Renal pelvis (tissue), 3 donors: ENCODE measurements around the gene HMGN3. TPM values are rescaled to one million over a fixed set of nuclear protein-coding genes. Genes with fewer than 3 reads are reported as not detected.

Experiments
- polyA plus RNA-seq, 3 donors: library from polyadenylated mRNA; unstranded; fragments of 120-200 nt; gene quantifications; one replicate each; pipeline ENCODE4 v1.2.1, GENCODE V29; 2013; ENCODE audit not compliant: insufficient read length in 3 of 3

Gene HMGN3
- polyA plus RNA-seq, 3 donors, result 272 to 336 (median 301) TPM

Other genes with a start within 250 kb of the HMGN3 start
- gene PHIP, start 156.4 kb downstream of the HMGN3 start, polyA plus RNA-seq, result 10 to 100 TPM; 47.3 to 58.3 (median 54.1) TPM